ENCODE measurements around the gene RBFOX2. TPM values are rescaled to one million over a fixed set of nuclear protein-coding genes. Genes with fewer than 3 reads are reported as not detected.
"Not testable (repeated sequence)": the region's sequence is repeated elsewhere in the genome, so short reads cannot be mapped to it uniquely, and the experiment has no call there.

The RBFOX2 gene
- total and polyA plus RNA-seq, 4 donors, result 14.2 to 53.6 (median 25.6) TPM

DNA sequence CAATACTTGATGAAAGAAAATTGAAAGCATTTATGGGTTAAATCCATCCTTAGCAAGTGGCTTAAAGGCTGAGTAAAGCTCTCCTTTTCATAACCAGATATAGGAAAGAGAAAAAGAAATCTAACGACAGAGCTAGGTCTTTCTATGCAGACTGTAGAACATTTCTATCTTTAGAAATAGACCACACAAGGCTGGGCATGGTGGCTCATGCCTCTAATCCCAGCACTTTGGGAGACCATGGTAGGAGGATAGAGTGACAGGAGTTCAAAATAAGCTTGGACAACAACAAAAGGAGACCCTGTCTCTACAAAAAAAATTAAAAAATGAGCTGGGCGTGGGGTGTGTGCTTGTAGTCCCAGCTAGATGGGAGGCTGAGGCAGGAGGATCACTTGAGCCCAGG is 220.2 kb downstream of the RBFOX2 start:
- Histone ChIP-seq H3K9me3 (ENCODE audit: control insufficient read depth in 4 of 4, low read length in 3 of 4) (peaks cover 0 to 3% (median under 1%) of the 10 kb centered on the region in 4 donors), H3K4me3 (ENCODE audit: low read depth in 1 of 3, low read length in 3 of 3) (no peak overlapping the region), H3K9ac (ENCODE audit: low read depth in 1 of 2, low read length in 2 of 2) (no peak overlapping the region), H3K36me3 (ENCODE audit: control insufficient read depth in 4 of 4, insufficient read depth in 3 of 4, low read depth in 1 of 4, low read length in 3 of 4) (peaks cover 0 to 7% (median 2%) of the 10 kb centered on the region in 4 donors), H3K27ac (ENCODE audit: low read depth in 1 of 2, low read length in 2 of 2) (no peak overlapping the region), H3K4me1 (ENCODE audit: control insufficient read depth in 4 of 4, insufficient read depth in 4 of 4, low read length in 3 of 4) (peaks cover under 1 to 10% (median 4%) of the 10 kb centered on the region in 4 donors), H3K27me3 (ENCODE audit: control insufficient read depth in 4 of 4, insufficient read depth in 4 of 4, low read length in 3 of 4) (no peaks in the 10 kb centered on the region)
- no peak for TF ChIP-seq GABPA (IDR thresholded peaks at IDR 0.05 in 1 of 2, conservative IDR thresholded peaks at IDR 0.05 in 1 of 2)
- TF ChIP-seq NR2F2 (IDR thresholded peaks at IDR 0.05), result no peak
- no peak for TF ChIP-seq SP1 (IDR thresholded peaks at IDR 0.05)
- TF ChIP-seq TAF1 (conservative IDR thresholded peaks at IDR 0.05), result no peak
- TF ChIP-seq, protein P1, sequence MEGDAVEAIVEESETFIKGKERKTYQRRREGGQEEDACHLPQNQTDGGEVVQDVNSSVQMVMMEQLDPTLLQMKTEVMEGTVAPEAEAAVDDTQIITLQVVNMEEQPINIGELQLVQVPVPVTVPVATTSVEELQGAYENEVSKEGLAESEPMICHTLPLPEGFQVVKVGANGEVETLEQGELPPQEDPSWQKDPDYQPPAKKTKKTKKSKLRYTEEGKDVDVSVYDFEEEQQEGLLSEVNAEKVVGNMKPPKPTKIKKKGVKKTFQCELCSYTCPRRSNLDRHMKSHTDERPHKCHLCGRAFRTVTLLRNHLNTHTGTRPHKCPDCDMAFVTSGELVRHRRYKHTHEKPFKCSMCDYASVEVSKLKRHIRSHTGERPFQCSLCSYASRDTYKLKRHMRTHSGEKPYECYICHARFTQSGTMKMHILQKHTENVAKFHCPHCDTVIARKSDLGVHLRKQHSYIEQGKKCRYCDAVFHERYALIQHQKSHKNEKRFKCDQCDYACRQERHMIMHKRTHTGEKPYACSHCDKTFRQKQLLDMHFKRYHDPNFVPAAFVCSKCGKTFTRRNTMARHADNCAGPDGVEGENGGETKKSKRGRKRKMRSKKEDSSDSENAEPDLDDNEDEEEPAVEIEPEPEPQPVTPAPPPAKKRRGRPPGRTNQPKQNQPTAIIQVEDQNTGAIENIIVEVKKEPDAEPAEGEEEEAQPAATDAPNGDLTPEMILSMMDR (IDR thresholded peaks at IDR 0.05; ENCODE audit: low read depth, low read length, missing input control), result no peak
- TF ChIP-seq, protein P2, sequence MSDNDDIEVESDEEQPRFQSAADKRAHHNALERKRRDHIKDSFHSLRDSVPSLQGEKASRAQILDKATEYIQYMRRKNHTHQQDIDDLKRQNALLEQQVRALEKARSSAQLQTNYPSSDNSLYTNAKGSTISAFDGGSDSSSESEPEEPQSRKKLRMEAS (IDR thresholded peaks at IDR 0.05), result no peak
- TF ChIP-seq FOXA2 (IDR thresholded peaks at IDR 0.05), result no peak
- TF ChIP-seq RXRA (IDR thresholded peaks at IDR 0.05), result no peak
- no peak for TF ChIP-seq HNF4A (conservative IDR thresholded peaks at IDR 0.05)
- TF ChIP-seq, protein P3, sequence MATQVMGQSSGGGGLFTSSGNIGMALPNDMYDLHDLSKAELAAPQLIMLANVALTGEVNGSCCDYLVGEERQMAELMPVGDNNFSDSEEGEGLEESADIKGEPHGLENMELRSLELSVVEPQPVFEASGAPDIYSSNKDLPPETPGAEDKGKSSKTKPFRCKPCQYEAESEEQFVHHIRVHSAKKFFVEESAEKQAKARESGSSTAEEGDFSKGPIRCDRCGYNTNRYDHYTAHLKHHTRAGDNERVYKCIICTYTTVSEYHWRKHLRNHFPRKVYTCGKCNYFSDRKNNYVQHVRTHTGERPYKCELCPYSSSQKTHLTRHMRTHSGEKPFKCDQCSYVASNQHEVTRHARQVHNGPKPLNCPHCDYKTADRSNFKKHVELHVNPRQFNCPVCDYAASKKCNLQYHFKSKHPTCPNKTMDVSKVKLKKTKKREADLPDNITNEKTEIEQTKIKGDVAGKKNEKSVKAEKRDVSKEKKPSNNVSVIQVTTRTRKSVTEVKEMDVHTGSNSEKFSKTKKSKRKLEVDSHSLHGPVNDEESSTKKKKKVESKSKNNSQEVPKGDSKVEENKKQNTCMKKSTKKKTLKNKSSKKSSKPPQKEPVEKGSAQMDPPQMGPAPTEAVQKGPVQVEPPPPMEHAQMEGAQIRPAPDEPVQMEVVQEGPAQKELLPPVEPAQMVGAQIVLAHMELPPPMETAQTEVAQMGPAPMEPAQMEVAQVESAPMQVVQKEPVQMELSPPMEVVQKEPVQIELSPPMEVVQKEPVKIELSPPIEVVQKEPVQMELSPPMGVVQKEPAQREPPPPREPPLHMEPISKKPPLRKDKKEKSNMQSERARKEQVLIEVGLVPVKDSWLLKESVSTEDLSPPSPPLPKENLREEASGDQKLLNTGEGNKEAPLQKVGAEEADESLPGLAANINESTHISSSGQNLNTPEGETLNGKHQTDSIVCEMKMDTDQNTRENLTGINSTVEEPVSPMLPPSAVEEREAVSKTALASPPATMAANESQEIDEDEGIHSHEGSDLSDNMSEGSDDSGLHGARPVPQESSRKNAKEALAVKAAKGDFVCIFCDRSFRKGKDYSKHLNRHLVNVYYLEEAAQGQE (IDR thresholded peaks at IDR 0.05), result no peak
- TF ChIP-seq FOXA1 (IDR thresholded peaks at IDR 0.05), result no peak
- no peak for TF ChIP-seq RAD21 (IDR thresholded peaks at IDR 0.05)
- no peak for TF ChIP-seq YY1 (IDR thresholded peaks at IDR 0.05)
- TF ChIP-seq JUND (IDR thresholded peaks at IDR 0.05), result no peak
- WGBS, result 89% methylated on average over 2 of the region's 2 CpGs
- DNase-seq (ENCODE audit: low spot score), result no peak

DNA sequence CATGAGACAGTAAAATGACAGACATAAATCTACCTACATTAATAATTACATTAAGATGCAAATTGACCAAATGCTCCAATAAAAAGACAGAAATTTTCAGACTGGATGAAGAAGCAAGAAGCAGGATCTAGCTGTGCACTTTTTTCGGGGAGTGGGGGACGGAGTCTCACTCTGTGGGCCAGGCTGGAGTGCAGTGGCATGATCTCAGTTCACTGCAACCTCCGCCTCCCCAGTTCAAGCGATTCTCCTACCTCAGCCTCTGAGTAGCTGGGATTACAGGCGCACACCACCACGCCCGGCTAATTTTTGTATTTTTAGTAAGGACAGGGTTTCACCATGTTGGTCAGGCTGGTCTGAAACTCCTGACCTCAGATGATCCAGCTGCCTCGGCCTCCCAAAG is 222.0 kb downstream of the RBFOX2 start:
- H3K9ac ChIP-seq (ENCODE audit: low read depth in 1 of 2, low read length in 2 of 2); H3K4me3 ChIP-seq (ENCODE audit: low read depth in 1 of 3, low read length in 3 of 3); H3K9me3 ChIP-seq (ENCODE audit: control insufficient read depth in 4 of 4, low read length in 3 of 4); H3K36me3 ChIP-seq (ENCODE audit: control insufficient read depth in 4 of 4, insufficient read depth in 3 of 4, low read depth in 1 of 4, low read length in 3 of 4); DNase-seq (ENCODE audit: low spot score); H3K27me3 ChIP-seq (ENCODE audit: control insufficient read depth in 4 of 4, insufficient read depth in 4 of 4, low read length in 3 of 4); H3K27ac ChIP-seq (ENCODE audit: low read depth in 1 of 2, low read length in 2 of 2): not testable (repeated sequence)
- H3K4me1 ChIP-seq (ENCODE audit: control insufficient read depth in 4 of 4, insufficient read depth in 4 of 4, low read length in 3 of 4), result peaks cover 2 to 20% (median 15%) of the 10 kb centered on the region in 4 donors
- WGBS, result 98% methylated on average over 8 of the region's 8 CpGs

DNA sequence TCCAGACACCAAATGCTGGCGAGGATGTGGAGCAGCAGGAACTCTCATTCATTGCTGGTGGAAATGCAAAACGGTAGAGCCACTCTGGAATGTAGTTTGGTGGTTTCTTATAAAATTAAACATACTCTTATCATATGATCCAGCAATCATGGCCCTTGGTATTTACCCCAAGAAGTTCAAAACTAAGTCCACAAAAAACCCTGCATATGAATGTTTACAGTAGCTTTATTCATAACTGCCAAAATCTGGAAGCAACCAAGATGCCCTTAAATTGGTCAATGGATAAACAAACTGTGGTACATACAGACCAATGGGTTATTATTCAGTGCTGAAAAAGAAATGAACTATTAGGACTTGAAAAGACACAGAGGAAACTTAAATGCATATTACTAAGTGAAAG is 223.2 kb downstream of the RBFOX2 start:
- 91% methylated on average over 2 of the region's 2 CpGs for WGBS
- Histone ChIP-seq H3K27ac (ENCODE audit: low read depth in 1 of 2, low read length in 2 of 2) (no peak overlapping the region), H3K4me3 (ENCODE audit: low read depth in 1 of 3, low read length in 3 of 3) (no peak overlapping the region), H3K9ac (ENCODE audit: low read depth in 1 of 2, low read length in 2 of 2) (no peak overlapping the region), H3K36me3 (ENCODE audit: control insufficient read depth in 4 of 4, insufficient read depth in 3 of 4, low read depth in 1 of 4, low read length in 3 of 4) (peaks cover 0 to 7% (median 2%) of the 10 kb centered on the region in 4 donors), H3K4me1 (ENCODE audit: control insufficient read depth in 4 of 4, insufficient read depth in 4 of 4, low read length in 3 of 4) (peaks cover 4 to 20% (median 17%) of the 10 kb centered on the region in 4 donors), H3K27me3 (ENCODE audit: control insufficient read depth in 4 of 4, insufficient read depth in 4 of 4, low read length in 3 of 4) (no peaks in the 10 kb centered on the region), H3K9me3 (ENCODE audit: control insufficient read depth in 4 of 4, low read length in 3 of 4) (no peaks in the 10 kb centered on the region)
- DNase-seq (ENCODE audit: low spot score), result no peak
- TF ChIP-seq, protein P4, sequence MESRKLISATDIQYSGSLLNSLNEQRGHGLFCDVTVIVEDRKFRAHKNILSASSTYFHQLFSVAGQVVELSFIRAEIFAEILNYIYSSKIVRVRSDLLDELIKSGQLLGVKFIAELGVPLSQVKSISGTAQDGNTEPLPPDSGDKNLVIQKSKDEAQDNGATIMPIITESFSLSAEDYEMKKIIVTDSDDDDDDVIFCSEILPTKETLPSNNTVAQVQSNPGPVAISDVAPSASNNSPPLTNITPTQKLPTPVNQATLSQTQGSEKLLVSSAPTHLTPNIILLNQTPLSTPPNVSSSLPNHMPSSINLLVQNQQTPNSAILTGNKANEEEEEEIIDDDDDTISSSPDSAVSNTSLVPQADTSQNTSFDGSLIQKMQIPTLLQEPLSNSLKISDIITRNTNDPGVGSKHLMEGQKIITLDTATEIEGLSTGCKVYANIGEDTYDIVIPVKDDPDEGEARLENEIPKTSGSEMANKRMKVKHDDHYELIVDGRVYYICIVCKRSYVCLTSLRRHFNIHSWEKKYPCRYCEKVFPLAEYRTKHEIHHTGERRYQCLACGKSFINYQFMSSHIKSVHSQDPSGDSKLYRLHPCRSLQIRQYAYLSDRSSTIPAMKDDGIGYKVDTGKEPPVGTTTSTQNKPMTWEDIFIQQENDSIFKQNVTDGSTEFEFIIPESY (IDR thresholded peaks at IDR 0.05), result no peak
- no peak for TF ChIP-seq EGR1 (IDR thresholded peaks at IDR 0.05; ENCODE audit: low read depth in 2 of 2)
- TF ChIP-seq HNF4G (IDR thresholded peaks at IDR 0.05), result no peak
- TF ChIP-seq GABPA (IDR thresholded peaks at IDR 0.05 in 1 of 2, conservative IDR thresholded peaks at IDR 0.05 in 1 of 2), result no peak
- no peak for TF ChIP-seq NR2F2 (IDR thresholded peaks at IDR 0.05)
- TF ChIP-seq JUND (IDR thresholded peaks at IDR 0.05), result no peak
- TF ChIP-seq TAF1 (conservative IDR thresholded peaks at IDR 0.05), result no peak
- TF ChIP-seq, protein P1 (IDR thresholded peaks at IDR 0.05; ENCODE audit: low read depth, low read length, missing input control), result no peak
- TF ChIP-seq, protein P2 (IDR thresholded peaks at IDR 0.05), result no peak
- no peak for TF ChIP-seq YY1 (IDR thresholded peaks at IDR 0.05)
- TF ChIP-seq HNF4A (conservative IDR thresholded peaks at IDR 0.05), result no peak
